ENCODE measurements around the gene COX7A2L. TPM values are rescaled to one million over a fixed set of nuclear protein-coding genes. Genes with fewer than 3 reads are reported as not detected.
"Not testable (repeated sequence)": the region's sequence is repeated elsewhere in the genome, so short reads cannot be mapped to it uniquely, and the experiment has no call there.

COX7A2L gene
- total RNA-seq, 1 experiment from 2014 or later = 216 TPM

GRCh38 chr2:42345986-42346385, 15.0 kb downstream of the COX7A2L start:
- in situ Hi-C loops (cut with HindIII; ENCODE audit: low pct_unique_long_range_greater_than_20kb, low sequenced_read_pairs) = no loop called here
- DNase-seq (ENCODE audit: low read depth) = no peak

GRCh38 chr2:42342795-42343241, 18.2 kb downstream of the COX7A2L start:
- in situ Hi-C loops (cut with HindIII; ENCODE audit: low pct_unique_long_range_greater_than_20kb, low sequenced_read_pairs) = no loop called here
- no peak for DNase-seq (ENCODE audit: low read depth)

DNA sequence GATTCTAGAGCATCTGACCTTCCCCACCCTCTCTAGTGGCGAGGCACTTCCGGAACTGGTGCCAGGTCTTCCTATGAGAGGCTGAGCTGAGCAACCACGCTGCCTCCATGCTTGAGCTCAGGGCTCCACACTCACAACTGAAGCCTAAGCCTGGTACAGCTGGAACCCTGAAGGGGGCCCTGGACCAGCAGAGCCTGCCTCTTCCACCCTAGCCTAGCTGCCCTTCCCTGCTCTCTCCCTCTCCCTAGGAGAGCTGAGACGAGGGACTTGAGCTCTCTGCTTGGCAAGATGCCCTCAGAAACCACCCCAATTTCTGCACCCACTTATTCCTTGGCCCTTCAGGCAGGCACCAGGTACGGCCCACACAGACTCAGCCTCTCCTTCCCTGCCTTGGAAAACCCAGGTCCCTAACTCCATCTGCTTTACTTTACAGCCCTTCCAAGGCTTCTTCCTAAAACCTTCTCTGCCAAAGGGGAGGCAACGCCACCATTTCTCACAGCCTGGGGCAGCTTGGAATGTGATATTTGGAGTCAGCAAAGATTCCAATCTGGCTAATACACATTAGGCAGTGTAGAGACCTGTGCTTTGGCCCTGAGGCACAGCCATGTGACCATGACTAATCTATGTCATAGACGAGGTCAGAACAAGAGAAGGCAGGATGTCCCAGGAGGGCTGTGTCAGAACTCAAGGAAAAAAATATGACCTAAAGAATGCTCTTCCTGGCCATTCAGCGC, 18.8 kb downstream of the COX7A2L start:
- in situ Hi-C loops (cut with HindIII; ENCODE audit: low pct_unique_long_range_greater_than_20kb, low sequenced_read_pairs) = no loop called here
- peak; percentile 63 for DNase-seq (ENCODE audit: low read depth)

DNA sequence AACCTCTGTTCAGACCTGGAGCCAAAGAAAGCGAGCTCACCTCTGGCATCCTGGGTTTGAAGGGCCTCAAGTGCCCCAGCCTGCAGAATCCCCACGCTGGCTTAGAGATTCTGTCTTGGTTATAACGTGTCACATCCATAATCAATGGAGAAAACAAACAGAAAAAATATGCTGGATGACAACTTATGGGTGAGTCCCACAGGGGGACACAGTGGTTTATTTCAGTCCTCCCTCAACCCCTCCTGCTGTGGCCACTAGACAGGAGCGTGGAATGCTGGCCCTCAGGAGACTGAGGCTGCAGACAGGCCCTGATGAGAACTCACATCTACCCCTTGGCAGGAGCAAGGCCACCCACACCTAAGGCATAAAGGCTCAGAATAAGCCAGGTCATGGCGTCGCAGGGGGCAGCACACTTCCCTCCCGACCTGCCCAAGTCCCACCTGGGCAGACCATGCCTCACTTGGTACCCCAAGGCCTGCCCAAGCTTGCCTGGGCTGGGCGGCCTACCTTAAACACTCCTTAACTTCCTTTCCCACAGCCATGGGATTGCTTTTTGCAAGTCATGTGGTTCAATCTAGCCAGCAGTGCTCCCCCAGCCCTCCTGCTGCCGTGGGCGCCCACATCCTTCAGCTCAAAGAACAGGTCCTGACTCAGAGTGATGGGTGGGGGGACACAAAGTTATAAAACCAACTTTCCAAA, 19.9 kb downstream of the COX7A2L start:
- in situ Hi-C loops (cut with HindIII; ENCODE audit: low pct_unique_long_range_greater_than_20kb, low sequenced_read_pairs) = no loop called here
- DNase-seq (ENCODE audit: low read depth) = no peak

- in situ Hi-C loops (cut with HindIII; ENCODE audit: low pct_unique_long_range_greater_than_20kb, low sequenced_read_pairs) = no loop called here
- no peak for DNase-seq (ENCODE audit: low read depth)
Measured at GRCh38 chr2:42340045-42340937, 20.7 kb downstream of the COX7A2L start.

GRCh38 chr2:42339191-42339912, 21.7 kb downstream of the COX7A2L start:
- DNase-seq (ENCODE audit: low read depth) = no peak
- in situ Hi-C loops (cut with HindIII; ENCODE audit: low pct_unique_long_range_greater_than_20kb, low sequenced_read_pairs) = no loop called here

DNA sequence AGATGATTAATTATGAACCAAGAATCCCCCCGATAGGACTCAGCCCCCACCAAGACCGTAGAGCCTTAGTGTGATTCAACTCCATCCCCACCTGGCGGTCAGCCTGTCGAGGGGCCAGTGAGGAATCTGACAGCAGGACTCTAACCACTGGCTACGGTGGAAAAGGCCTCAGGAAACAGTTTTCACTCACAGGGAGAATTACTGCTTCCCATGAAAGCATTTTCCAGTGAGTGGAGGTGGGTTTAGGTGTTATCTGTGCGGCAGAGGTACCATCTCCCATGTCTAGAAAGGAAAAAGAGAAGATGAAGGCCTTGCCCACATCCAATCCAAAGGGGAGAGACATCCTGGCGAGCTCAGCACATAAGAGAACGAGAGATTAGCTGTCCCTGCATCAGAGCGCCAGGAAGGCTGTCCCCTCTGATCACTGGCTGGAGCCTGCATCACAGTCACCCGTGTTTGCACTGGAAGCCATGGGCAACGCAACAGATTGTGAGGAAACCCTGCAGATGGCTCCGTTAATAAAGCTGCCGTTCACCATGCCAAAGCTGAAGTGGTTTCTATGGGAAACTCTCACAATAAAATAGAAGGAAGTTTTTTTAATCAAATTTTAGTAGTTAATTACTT, 22.3 kb downstream of the COX7A2L start:
- no peak for DNase-seq (ENCODE audit: low read depth)
- in situ Hi-C loops (cut with HindIII; ENCODE audit: low pct_unique_long_range_greater_than_20kb, low sequenced_read_pairs) = no loop called here

DNA sequence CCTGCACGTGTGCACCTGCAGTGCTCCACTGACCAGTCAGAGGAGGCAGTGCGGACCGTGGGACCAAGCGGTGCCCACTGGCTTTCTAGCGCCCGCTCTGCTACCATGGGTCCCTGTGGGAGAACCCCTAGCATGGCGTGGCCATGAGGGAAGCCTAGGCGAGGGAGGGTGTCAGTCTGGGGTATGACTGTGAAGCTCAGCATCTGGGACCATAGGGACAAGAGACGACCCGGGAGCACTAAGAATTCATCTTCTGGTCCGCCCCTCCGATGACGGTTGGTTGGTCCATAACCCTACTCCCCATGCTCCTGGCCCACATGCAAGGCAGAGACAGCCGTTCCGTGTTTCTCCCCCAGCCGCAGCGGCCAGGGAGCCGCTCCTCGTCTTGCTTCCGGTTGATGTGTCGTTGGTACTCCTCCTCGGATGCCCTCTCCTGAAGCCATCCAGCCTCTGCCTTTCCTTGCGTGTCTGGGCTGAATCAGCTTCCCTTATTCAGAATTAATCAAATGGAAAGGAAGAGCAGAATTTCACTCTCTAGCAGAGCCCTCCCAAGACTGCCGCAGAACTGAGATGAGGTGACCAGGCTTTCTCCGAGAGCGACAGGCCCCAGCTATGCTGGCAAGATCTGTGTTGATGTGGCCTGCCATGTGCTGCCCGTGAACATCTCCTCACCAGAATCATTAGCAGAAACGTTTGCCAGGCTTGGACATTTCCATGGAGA, 23.0 kb downstream of the COX7A2L start:
- DNase-seq (ENCODE audit: low read depth) = no peak
- in situ Hi-C loops (cut with HindIII; ENCODE audit: low pct_unique_long_range_greater_than_20kb, low sequenced_read_pairs) = no loop called here

GRCh38 chr2:42337356-42337820, 23.6 kb downstream of the COX7A2L start:
- in situ Hi-C loops (cut with HindIII; ENCODE audit: low pct_unique_long_range_greater_than_20kb, low sequenced_read_pairs) = no loop called here
- no peak for DNase-seq (ENCODE audit: low read depth)

GRCh38 chr2:42336361-42336965, 24.6 kb downstream of the COX7A2L start:
- peak; percentile 47 for DNase-seq (ENCODE audit: low read depth)
- in situ Hi-C loops (cut with HindIII; ENCODE audit: low pct_unique_long_range_greater_than_20kb, low sequenced_read_pairs) = no loop called here

- DNase-seq (ENCODE audit: low read depth) = no peak
- in situ Hi-C loops (cut with HindIII; ENCODE audit: low pct_unique_long_range_greater_than_20kb, low sequenced_read_pairs) = no loop called here
Measured at GRCh38 chr2:42335514-42336104, 25.4 kb downstream of the COX7A2L start.

DNA sequence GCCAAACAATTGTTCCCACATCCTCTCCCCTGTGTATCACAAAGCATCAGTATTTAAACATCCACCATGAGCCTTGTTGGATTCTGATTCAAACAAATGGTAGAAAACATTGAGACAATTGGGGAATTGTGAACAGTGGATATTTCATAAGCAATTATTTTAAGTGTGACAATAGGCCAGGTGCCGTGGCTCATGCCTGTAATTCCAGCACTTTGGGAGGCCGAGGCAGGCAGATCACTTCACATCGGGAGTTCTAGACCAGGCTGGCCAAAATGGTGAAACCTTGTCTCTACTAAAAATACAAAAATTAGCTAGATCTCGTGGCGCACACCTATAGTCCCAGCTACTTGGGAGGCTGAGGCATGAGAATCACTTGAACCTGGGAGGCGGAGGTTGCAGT, 26.2 kb downstream of the COX7A2L start:
- DNase-seq (ENCODE audit: low read depth); in situ Hi-C loops (cut with HindIII; ENCODE audit: low pct_unique_long_range_greater_than_20kb, low sequenced_read_pairs): not testable (repeated sequence)

- in situ Hi-C loops (cut with HindIII; ENCODE audit: low pct_unique_long_range_greater_than_20kb, low sequenced_read_pairs) = no loop called here
- DNase-seq (ENCODE audit: low read depth) = no peak
Measured at GRCh38 chr2:42334220-42334619, 26.8 kb downstream of the COX7A2L start.

DNA sequence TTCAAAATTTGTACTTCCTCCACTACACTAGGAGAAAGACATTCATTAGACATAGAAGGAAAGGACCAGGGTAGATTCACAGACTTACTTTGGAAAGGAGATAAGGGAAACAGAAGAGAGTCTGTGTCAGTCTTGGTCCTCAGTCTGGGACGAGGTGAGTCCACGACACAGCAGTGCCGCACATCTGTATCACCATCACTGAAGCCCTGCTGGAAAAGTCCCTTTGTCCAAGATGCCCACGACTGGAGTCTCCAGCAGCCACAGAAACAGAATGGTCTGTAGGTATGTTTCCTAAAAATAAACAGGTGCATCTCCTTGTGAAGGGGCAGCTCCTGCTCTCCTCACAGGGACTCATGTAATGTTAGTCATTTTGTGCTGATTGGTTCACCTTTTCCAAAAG, 27.4 kb downstream of the COX7A2L start:
- in situ Hi-C loops (cut with HindIII; ENCODE audit: low pct_unique_long_range_greater_than_20kb, low sequenced_read_pairs) = no loop called here
- no peak for DNase-seq (ENCODE audit: low read depth)

DNA sequence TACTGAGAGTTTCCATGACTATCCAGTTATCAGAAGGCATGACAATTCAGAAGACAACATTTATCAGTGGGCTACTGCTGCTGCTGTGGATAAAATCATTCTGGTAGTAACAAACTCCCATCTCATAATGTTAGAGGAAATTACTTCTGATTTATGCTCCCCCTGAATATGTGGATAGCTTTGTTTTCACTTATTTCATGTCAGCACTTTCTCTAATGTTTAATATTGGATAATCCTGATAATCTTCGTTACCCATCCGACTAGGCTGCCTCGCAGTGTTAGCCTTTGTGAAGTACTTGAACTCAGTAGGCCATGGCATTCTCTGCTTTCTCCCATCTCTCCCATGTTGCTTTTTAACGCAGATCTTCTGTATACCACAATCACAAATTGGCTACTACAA, 28.4 kb downstream of the COX7A2L start:
- DNase-seq (ENCODE audit: low read depth) = no peak
- in situ Hi-C loops (cut with HindIII; ENCODE audit: low pct_unique_long_range_greater_than_20kb, low sequenced_read_pairs) = no loop called here

GRCh38 chr2:42331569-42332284, 29.3 kb downstream of the COX7A2L start:
- no peak for DNase-seq (ENCODE audit: low read depth)
- in situ Hi-C loops (cut with HindIII; ENCODE audit: low pct_unique_long_range_greater_than_20kb, low sequenced_read_pairs) = no loop called here

Measured in Caki2 (cell line).